ENCODE data around the gene MYO7A. TPM values are rescaled to one million over a fixed set of nuclear protein-coding genes. Genes with fewer than 3 reads are reported as not detected.

Gene MYO7A
- total RNA-seq, 2 experiments from 2014 or later: 0.61 to 0.63 TPM

GRCh38 chr11:77170107-77170506 lies 42.1 kb downstream of the MYO7A start:
- CTCF ChIA-PET: no interaction called here
- TF ChIP-seq, protein P1, sequence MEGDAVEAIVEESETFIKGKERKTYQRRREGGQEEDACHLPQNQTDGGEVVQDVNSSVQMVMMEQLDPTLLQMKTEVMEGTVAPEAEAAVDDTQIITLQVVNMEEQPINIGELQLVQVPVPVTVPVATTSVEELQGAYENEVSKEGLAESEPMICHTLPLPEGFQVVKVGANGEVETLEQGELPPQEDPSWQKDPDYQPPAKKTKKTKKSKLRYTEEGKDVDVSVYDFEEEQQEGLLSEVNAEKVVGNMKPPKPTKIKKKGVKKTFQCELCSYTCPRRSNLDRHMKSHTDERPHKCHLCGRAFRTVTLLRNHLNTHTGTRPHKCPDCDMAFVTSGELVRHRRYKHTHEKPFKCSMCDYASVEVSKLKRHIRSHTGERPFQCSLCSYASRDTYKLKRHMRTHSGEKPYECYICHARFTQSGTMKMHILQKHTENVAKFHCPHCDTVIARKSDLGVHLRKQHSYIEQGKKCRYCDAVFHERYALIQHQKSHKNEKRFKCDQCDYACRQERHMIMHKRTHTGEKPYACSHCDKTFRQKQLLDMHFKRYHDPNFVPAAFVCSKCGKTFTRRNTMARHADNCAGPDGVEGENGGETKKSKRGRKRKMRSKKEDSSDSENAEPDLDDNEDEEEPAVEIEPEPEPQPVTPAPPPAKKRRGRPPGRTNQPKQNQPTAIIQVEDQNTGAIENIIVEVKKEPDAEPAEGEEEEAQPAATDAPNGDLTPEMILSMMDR (IDR thresholded peaks at IDR 0.05): no peak

DNA sequence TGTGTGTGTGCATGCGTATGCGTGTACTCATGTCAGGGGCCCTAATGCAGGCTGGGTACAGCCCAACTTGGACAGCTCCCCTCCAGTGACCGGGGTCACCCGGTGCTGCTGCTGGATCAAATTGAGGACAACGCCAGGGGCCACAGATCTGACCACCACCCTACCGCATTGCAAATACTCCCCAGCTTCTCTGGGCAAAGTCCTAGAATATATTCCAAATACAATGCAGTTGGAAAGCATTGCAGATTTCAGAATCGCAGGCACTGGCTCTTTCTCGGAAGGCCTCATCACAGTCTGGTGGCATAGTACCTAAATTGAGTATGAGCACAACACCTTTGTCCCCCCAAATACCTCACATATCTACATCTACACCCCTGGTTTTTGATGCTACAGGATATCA lies 43.2 kb downstream of the MYO7A start:
- Mint-ChIP-seq H3K27me3 (no peaks in the 10 kb centered on the region), H3K4me1 (ENCODE audit: low read depth) (no peaks in the 10 kb centered on the region), H3K9me3 (no peaks in the 10 kb centered on the region), H3K27ac (no peak overlapping the region), H3K4me3 (no peak overlapping the region), H3K36me3 (ENCODE audit: low read depth) (no peaks in the 10 kb centered on the region)
- ChIA-PET CTCF (no interaction called here), POLR2A (no interaction called here)
- intact Hi-C loops (cut with DNase I, micrococcal nuclease): no loop called here
- no peak overlapping the region for H3K27ac ChIP-seq (ENCODE audit: low read depth in 1 of 2, low read length in 2 of 2)
- no peaks in the 10 kb centered on the region for H3K27me3 ChIP-seq (ENCODE audit: control insufficient read depth in 1 of 2, insufficient read depth in 2 of 2, low read length in 2 of 2)
- ATAC-seq (ENCODE audit: poor library complexity) (no peak), DNase-seq (no peak)
- H3K9me3 ChIP-seq (ENCODE audit: control insufficient read depth in 1 of 2, insufficient read depth in 1 of 2, low read length in 2 of 2): no peaks in the 10 kb centered on the region
- no peak overlapping the region for H3K4me3 ChIP-seq (ENCODE audit: low read length)
- no peaks in the 10 kb centered on the region for H3K36me3 ChIP-seq (ENCODE audit: insufficient read depth, low read length)
- TF ChIP-seq, protein P1 (IDR thresholded peaks at IDR 0.05): no peak
- peaks cover 6% of the 10 kb centered on the region for H3K4me1 ChIP-seq (ENCODE audit: insufficient read depth, low read length)

More at GRCh38 chr11:77170107-77170506, 42.1 kb downstream of the MYO7A start:
- Histone ChIP-seq H3K4me1 (ENCODE audit: insufficient read depth, low read length) (no peaks in the 10 kb centered on the region), H3K36me3 (ENCODE audit: insufficient read depth, low read length) (no peaks in the 10 kb centered on the region), H3K27me3 (ENCODE audit: control insufficient read depth in 1 of 2, insufficient read depth in 2 of 2, low read length in 2 of 2) (no peaks in the 10 kb centered on the region), H3K4me3 (ENCODE audit: low read length) (no peak overlapping the region), H3K27ac (ENCODE audit: low read depth in 1 of 2, low read length in 2 of 2) (no peak overlapping the region), H3K9me3 (ENCODE audit: control insufficient read depth in 1 of 2, insufficient read depth in 1 of 2, low read length in 2 of 2) (no peaks in the 10 kb centered on the region)
- no peak overlapping the region for H3K27ac Mint-ChIP-seq
- ATAC-seq (ENCODE audit: poor library complexity) (no peak), DNase-seq (no peak)
- H3K4me3 Mint-ChIP-seq: no peak overlapping the region
- POLR2A ChIA-PET: no interaction called here
- no peaks in the 10 kb centered on the region for H3K9me3 Mint-ChIP-seq
- no peaks in the 10 kb centered on the region for H3K4me1 Mint-ChIP-seq (ENCODE audit: low read depth)
- intact Hi-C loops (cut with DNase I, micrococcal nuclease): no loop called here
- no peaks in the 10 kb centered on the region for H3K27me3 Mint-ChIP-seq
- H3K36me3 Mint-ChIP-seq (ENCODE audit: low read depth): no peaks in the 10 kb centered on the region

DNA sequence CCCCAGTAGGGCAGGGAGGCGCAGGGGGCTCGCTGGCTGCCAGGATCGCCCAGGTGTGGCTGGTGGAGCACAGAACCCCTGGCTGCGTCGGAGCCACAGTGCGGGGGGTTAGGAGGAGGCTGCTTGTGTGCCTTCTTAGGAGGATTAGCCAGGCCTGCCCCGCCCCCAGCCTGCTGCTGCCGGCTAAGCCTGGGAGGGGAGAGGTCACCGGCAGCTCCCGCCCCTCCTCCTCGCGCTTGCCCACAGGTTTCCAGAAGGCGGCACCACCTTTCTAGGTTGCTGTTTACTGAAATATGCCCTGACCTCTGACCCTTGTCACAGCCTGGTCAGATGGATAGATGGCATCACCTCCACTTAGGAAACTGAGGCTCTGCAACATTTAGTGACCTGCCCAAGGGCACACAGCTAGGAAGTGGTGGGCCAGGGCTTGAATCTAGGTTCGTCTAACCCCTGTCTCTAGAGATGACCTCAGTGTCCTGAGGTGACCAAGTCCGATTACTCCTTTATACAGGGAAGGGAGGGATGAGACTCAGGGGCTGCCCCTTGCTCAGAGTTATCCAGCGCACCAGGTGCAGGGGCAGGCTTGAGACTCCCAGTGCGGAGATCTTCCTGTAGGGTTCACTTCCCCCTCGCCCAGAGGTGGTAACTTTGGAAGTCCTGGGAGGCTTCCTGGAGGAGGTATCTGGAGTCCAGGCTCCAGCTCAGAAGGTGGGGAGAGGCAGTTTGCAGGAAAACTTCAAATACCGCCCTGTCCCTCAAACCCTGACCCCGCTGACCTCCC lies 44.0 kb downstream of the MYO7A start:
- H3K27me3 Mint-ChIP-seq: no peaks in the 10 kb centered on the region
- TF ChIP-seq, protein P1 (IDR thresholded peaks at IDR 0.05): no peak
- ATAC-seq (ENCODE audit: poor library complexity) (no peak), DNase-seq (no peak)
- Histone ChIP-seq H3K36me3 (ENCODE audit: insufficient read depth, low read length) (no peaks in the 10 kb centered on the region), H3K27me3 (ENCODE audit: control insufficient read depth in 1 of 2, insufficient read depth in 2 of 2, low read length in 2 of 2) (no peaks in the 10 kb centered on the region), H3K9me3 (ENCODE audit: control insufficient read depth in 1 of 2, insufficient read depth in 1 of 2, low read length in 2 of 2) (no peaks in the 10 kb centered on the region), H3K4me1 (ENCODE audit: insufficient read depth, low read length) (peaks cover 6% of the 10 kb centered on the region), H3K27ac (ENCODE audit: low read depth in 1 of 2, low read length in 2 of 2) (no peak overlapping the region), H3K4me3 (ENCODE audit: low read length) (no peak overlapping the region)
- no peaks in the 10 kb centered on the region for H3K9me3 Mint-ChIP-seq
- CTCF ChIA-PET: no interaction called here
- H3K4me3 Mint-ChIP-seq: no peak overlapping the region
- no peaks in the 10 kb centered on the region for H3K36me3 Mint-ChIP-seq (ENCODE audit: low read depth)
- H3K27ac Mint-ChIP-seq: no peak overlapping the region
- POLR2A ChIA-PET: no interaction called here
- no peaks in the 10 kb centered on the region for H3K4me1 Mint-ChIP-seq (ENCODE audit: low read depth)
- intact Hi-C loops (cut with DNase I, micrococcal nuclease): no loop called here

All from CD4-positive, alpha-beta T cell (primary cell).